HFFc6 (cell line): ENCODE data around the gene ZNF441. TPM values are rescaled to one million over a fixed set of nuclear protein-coding genes. Genes with fewer than 3 reads are reported as not detected.
"Not testable (repeated sequence)": the region's sequence is repeated elsewhere in the genome, so short reads cannot be mapped to it uniquely, and the experiment has no call there.

ENCODE experiments used
- DNase-seq: peaks from one replicate; pipeline ENCODE4 v3.0.0-alpha.2; 2018
- H3K27ac Mint-ChIP-seq: 2 replicates; pipeline ENCODE4 v1.8.0; 2020; ENCODE audit warnings: mild to moderate bottlenecking, mixed read lengths
- H3K27me3 Mint-ChIP-seq: 2 replicates; pipeline ENCODE4 v1.8.0; 2021; ENCODE audit warnings: mild to moderate bottlenecking, moderate library complexity, mixed read lengths; ENCODE audit not compliant: insufficient read depth
- H3K36me3 Mint-ChIP-seq: 2 replicates; pipeline ENCODE4 v1.8.0; 2021; ENCODE audit warnings: low read depth, mixed read lengths
- H3K4me1 Mint-ChIP-seq: 2 replicates; pipeline ENCODE4 v1.8.0; 2020; ENCODE audit warnings: low read depth, mixed read lengths
- H3K4me3 Mint-ChIP-seq: 2 replicates; pipeline ENCODE4 v1.8.0; 2020; ENCODE audit warnings: mild to moderate bottlenecking, moderate library complexity, mixed read lengths
- H3K9me3 Mint-ChIP-seq: 2 replicates; pipeline ENCODE4 v1.8.0; 2020; ENCODE audit warnings: mild to moderate bottlenecking, mixed read lengths
- CTCF ChIP-seq: fragments of 200-600 bp; sonication (generic); IDR thresholded peaks from 2 replicates; pipeline ENCODE4 v1.5.0; 2021; ENCODE audit warnings: antibody characterized with exemption, mild to moderate bottlenecking
- total RNA-seq, 6 experiments: library from RNA; stranded (reverse); fragmentation: NEBNext Ultra II Directional; extraction: Animal tissue kit (Norgen Biotek cat#: 25700); gene quantifications; 2 replicates in 1 of 6; 3 replicates in 5 of 6; pipeline ENCODE4 v1.2.3, GENCODE V29; 2021

ZNF441 gene
- total RNA-seq, 6 experiments from 2014 or later, result 4.0 to 5.4 (median 4.7) TPM

GRCh38 chr19:11763117-11763516, 3.7 kb upstream of the ZNF441 start:
- no peak overlapping the region for H3K27ac Mint-ChIP-seq
- peaks cover 5% of the 10 kb centered on the region for H3K27me3 Mint-ChIP-seq
- H3K36me3 Mint-ChIP-seq, result no peaks in the 10 kb centered on the region
- H3K4me1 Mint-ChIP-seq, result peaks cover 10% of the 10 kb centered on the region
- peaks cover 7% of the 10 kb centered on the region for H3K9me3 Mint-ChIP-seq
- no peak for TF ChIP-seq CTCF
- no peak for DNase-seq
- no peak overlapping the region for H3K4me3 Mint-ChIP-seq

GRCh38 chr19:11763611-11764010, 3.2 kb upstream of the ZNF441 start:
- Mint-ChIP-seq H3K4me3 (no peak overlapping the region), H3K36me3 (peaks cover 3% of the 10 kb centered on the region), H3K9me3 (peaks cover 10% of the 10 kb centered on the region), H3K27ac (no peak overlapping the region), H3K4me1 (peaks cover 14% of the 10 kb centered on the region), H3K27me3 (peaks cover 5% of the 10 kb centered on the region)
- no peak for TF ChIP-seq CTCF
- no peak for DNase-seq

- peak overlapping the region; percentile 97 for H3K4me3 Mint-ChIP-seq
- peaks cover 20% of the 10 kb centered on the region for H3K4me1 Mint-ChIP-seq
- peaks cover 39% of the 10 kb centered on the region for H3K9me3 Mint-ChIP-seq
- no peak for TF ChIP-seq CTCF
- H3K27ac Mint-ChIP-seq, result peak overlapping the region; percentile 99
- DNase-seq, result peak; percentile 16
- H3K36me3 Mint-ChIP-seq, result peaks cover 39% of the 10 kb centered on the region
- peaks cover 1% of the 10 kb centered on the region for H3K27me3 Mint-ChIP-seq
These were observed 883 bp downstream of the ZNF441 start for GRCh38 chr19:11767633-11768133.

- H3K27ac Mint-ChIP-seq, result no peak overlapping the region
- peaks cover 20% of the 10 kb centered on the region for H3K4me1 Mint-ChIP-seq
- no peak for DNase-seq
- H3K36me3 Mint-ChIP-seq, result peaks cover 61% of the 10 kb centered on the region
- peaks cover 1% of the 10 kb centered on the region for H3K27me3 Mint-ChIP-seq
- no peak overlapping the region for H3K4me3 Mint-ChIP-seq
- TF ChIP-seq CTCF, result no peak
- H3K9me3 Mint-ChIP-seq, result peaks cover 62% of the 10 kb centered on the region
These were observed 3.2 kb downstream of the ZNF441 start for GRCh38 chr19:11769995-11770394.

- peaks cover 17% of the 10 kb centered on the region for H3K4me1 Mint-ChIP-seq
- peaks cover 70% of the 10 kb centered on the region for H3K36me3 Mint-ChIP-seq
- TF ChIP-seq CTCF, result peak; percentile 42
- DNase-seq, H3K27ac Mint-ChIP-seq, H3K4me3 Mint-ChIP-seq, H3K27me3 Mint-ChIP-seq: not testable (repeated sequence)
- H3K9me3 Mint-ChIP-seq, result peaks cover 77% of the 10 kb centered on the region
These were observed 4.7 kb downstream of the ZNF441 start for GRCh38 chr19:11771520-11771919.

GRCh38 chr19:11776669-11777068, 9.9 kb downstream of the ZNF441 start:
- not testable (repeated sequence) for H3K27ac Mint-ChIP-seq, H3K4me1 Mint-ChIP-seq, H3K4me3 Mint-ChIP-seq, DNase-seq, H3K27me3 Mint-ChIP-seq
- H3K9me3 Mint-ChIP-seq, result peaks cover 98% of the 10 kb centered on the region
- H3K36me3 Mint-ChIP-seq, result peaks cover 92% of the 10 kb centered on the region
